Measurements from ENCODE around the gene NEK7. TPM values are rescaled to one million over a fixed set of nuclear protein-coding genes. Genes with fewer than 3 reads are reported as not detected.

Gene NEK7
- total and polyA plus RNA-seq, 2 donors (not counting 1 experiment from before 2014, with no cell fraction given), result 8.1 to 75.4 TPM

- Histone ChIP-seq H3K4me1 (ENCODE audit: control insufficient read depth in 2 of 2, insufficient read depth in 2 of 2, low read length in 2 of 2) (peaks cover 49 to 56% of the 10 kb centered on the region in 2 donors), H3K27me3 (replicated peaks in 1 of 4; ENCODE audit: control extremely low read depth in 1 of 4, control insufficient read depth in 3 of 4, insufficient read depth in 4 of 4, low read length in 3 of 4) (no peaks in the 10 kb centered on the region), H3K9me3 (ENCODE audit: control extremely low read depth in 1 of 3, control insufficient read depth in 2 of 3, insufficient read depth in 1 of 3, low read length in 2 of 3) (no peaks in the 10 kb centered on the region), H3K79me2 (ENCODE audit: control insufficient read depth, insufficient read depth, low read length) (peaks cover 97% of the 10 kb centered on the region), H3K27ac (ENCODE audit: low read length in 2 of 2) (peak overlapping the region; percentile 70 to 80), H3K36me3 (replicated peaks in 1 of 2; ENCODE audit: control extremely low read depth in 1 of 2, control insufficient read depth in 1 of 2, extremely low read depth in 1 of 2, insufficient read depth in 2 of 2, low read length in 1 of 2) (peaks cover 0 to 1% of the 10 kb centered on the region in 2 experiments), H3K4me2 (replicated peaks; ENCODE audit: low read depth, low read length, poor library complexity, severe bottlenecking) (peak overlapping the region; percentile 53), H4K20me1 (ENCODE audit: control insufficient read depth, insufficient read depth, low read length, poor library complexity, severe bottlenecking) (peaks cover 12% of the 10 kb centered on the region), H3K4me3 (ENCODE audit: control extremely low read depth in 1 of 5, extremely low read depth in 1 of 5, insufficient read depth in 1 of 5, low read depth in 2 of 5, low read length in 4 of 5) (peak overlapping the region in 1 of 5 experiments; percentile 26), H3K9ac (ENCODE audit: low read length) (peak overlapping the region; percentile 21), H2AFZ (ENCODE audit: insufficient read depth, low read depth, low read length, poor library complexity, severe bottlenecking) (peak overlapping the region; percentile 6)
- no peaks in the 10 kb centered on the region for H3K27me3 Mint-ChIP-seq
- WGBS (ENCODE audit: insufficient coverage), result no CpG with 5 or more reads among the region's 2 CpGs
- TF ChIP-seq CTCF (IDR thresholded peaks at IDR 0.05) (no peak), EZH2 (IDR thresholded peaks at IDR 0.05; ENCODE audit: borderline replicate concordance, insufficient read depth, low read depth, low read length, poor library complexity, severe bottlenecking) (no peak)
- peak overlapping the region; percentile 83 for H3K4me3 Mint-ChIP-seq
- POLR2A ChIA-PET, result no interaction called here
- ATAC-seq (ENCODE audit: low read depth) (peak; percentile 11), DNase-seq (peak; percentile 66)
- CTCF ChIA-PET, result no interaction called here
- no peaks in the 10 kb centered on the region for H3K9me3 Mint-ChIP-seq (ENCODE audit: insufficient read depth)
- intact Hi-C loops (cut with micrococcal nuclease), result loop anchor here (10.0 kb wide), 1 partner anchor 1993 kb away; no protein-coding TSS in a partner anchor
- peak overlapping the region; percentile 90 for H3K27ac Mint-ChIP-seq
- H3K4me1 Mint-ChIP-seq, result peaks cover 61% of the 10 kb centered on the region
Observed at GRCh38 chr1:198162091-198162767, 5.4 kb downstream of the NEK7 start.

Measured in B cell (primary cell).